NCI-H2081 (cell line): ENCODE measurements around the gene RNU1-3.
A peak's percentile ranks its signal among the peaks of the same experiment; 100 is the strongest.
"Not testable (repeated sequence)": the region's sequence is repeated elsewhere in the genome, so short reads cannot be mapped to it uniquely, and the experiment has no call there.

Source experiments
- DNase-seq, 2 experiments: peaks; one replicate each; lab custom pipeline; 2025; lab: John Stamatoyannopoulos, UW

The RNU1-3 gene

DNA sequence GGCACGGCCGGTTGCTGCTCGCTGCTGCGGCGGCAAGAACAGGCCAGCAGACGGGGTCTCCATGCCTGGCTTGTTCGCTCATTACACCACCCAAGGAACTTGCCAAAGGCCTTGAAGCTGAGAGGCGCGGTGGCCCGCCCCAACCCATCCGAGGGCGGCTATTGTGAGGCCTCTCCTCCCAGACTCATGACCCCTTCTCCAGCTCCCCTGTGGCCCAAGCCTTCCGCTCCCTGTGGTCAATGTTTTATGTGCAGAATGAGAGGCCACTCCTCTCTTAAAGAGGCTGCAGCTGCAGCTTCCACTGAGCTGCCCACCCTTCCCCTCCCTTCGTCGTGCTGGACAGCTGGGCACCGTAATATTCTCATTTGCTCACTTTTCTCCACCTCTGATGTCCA is 27.6 kb upstream of the RNU1-3 start:
- not testable (repeated sequence) for DNase-seq

DNA sequence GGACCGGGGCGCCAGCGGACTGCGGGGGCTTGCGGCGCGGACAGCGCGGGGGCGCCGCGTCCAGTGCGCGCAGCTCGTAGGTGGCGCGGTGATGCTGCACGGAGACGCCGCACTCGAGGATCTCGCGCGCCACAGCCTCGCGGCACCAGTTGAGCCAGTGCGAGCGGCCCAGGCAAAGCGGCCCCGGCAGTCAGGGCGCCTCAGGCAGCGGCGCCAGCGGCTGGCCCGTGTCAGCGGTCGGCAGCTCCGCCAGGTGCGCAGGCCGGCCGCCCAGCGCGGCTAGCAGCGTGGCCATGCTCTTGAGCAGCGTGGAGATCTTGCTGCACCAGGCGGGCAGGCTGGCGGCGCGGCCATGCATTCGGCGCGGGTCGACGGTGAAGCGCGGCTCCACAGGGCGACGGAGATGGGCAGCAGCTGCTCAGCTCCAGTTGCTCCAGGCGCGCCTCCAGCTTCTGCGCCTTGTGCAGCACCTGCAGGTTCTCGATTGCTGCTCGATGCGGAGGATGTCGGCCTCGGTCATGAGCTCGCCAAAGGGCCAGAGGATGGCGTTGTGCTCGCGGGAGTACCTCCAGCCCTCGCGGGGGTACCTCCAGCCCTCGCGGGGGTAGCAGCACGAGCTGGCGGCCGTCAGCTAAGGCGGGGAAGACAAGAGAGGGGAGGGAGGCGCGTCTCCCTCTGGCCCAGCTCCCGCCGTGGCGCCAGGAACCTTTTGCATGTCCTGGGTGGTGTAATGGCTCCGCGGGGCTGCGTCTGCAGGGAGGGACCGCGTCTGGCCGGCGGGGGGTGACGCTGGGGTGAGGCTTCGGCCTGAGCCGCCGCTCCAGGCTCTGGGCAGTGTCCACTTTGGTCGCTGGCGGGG is 26.9 kb upstream of the RNU1-3 start:
- DNase-seq: not testable (repeated sequence)

DNA sequence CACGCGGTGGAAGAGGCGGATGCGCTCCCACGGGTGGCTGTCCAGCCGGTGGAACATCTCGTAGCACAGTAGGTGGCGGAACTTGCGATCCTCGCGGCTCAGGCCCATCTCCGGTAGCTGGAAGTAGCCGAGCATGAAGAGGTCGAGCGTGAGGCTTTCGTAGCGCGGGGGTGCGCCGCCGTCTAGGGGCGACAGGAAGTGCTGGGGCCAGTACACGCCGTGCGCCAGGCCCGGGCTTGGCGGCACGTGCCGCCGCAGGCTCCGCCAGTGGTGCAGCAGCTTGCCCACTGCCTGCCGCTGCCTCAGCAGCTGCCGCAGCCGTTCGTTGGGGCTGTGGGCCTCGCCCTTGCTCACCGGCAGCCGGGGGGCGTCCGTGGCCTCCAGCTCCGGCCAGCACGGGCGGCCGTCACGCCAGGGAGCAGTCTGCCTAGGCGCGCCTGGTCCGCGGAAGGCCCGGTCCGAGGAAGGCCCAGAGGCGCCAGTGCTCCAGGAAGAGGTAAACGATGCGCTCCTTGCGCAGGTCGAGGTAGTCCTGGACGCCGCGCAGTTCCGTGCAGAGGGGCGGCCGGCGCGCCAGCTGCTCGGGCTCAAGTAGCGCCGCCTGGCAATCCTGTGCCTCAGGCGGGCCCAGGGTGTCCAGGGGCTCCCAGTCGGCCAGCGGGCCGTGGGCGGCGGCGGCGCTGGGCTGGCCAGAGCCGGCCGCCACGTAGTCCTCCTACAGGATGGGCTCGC is 26.1 kb upstream of the RNU1-3 start:
- DNase-seq: not testable (repeated sequence)

DNA sequence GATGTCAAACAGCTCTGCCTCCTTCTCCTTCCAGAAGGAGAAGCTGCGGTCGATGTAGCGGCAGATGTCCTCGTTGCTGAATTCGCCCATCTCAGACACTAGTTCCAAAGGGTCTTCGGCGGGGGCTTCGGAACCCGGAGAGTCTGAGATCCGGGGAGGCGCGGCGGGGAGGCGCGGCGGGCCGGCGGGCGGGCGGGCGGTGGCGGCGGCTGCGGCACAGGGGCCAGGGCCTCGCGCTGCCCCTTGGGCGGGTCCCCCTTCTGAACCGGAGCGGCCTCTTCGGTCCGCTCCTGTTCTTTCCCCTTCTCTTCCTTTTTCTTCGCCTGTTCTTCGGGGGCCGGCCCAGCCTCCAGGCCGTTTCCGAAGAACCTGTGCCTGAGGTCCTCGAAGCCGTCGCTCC is 25.5 kb upstream of the RNU1-3 start:
- DNase-seq: not testable (repeated sequence)

DNA sequence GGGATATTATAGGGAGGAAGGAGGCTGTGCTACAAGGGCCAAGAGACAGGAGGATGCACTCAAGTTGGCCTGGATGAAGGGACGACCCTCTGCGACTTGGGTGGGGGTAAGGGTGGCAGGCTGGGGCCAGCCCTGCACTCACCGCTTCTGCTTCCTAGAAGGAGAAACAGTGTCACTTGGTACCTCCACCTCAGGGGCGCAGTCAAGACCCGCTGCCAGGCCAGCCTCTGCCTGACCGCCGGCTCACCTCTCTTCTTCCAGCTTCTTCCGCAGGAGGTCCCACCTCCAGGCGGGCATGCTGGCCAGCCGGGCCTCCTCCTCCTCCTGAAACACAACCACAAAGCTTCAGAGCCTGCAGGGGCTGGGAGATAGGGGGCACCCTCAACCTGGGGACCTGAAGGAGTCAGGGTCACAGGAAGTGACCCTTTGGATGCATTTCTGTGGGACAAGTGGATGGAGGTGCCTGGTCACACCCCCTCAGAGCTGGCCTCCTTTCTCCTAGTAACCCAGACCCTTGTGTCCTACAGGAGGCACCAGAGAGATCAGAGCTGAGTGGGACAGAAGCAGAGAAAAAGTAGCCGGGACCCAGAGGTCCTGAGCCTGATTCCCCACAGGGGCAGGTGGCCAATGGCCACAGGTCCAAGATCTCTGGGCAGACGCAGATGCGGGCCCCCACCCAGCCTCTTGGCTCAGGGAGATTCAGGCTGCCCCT is 24.4 kb upstream of the RNU1-3 start:
- not testable (repeated sequence) for DNase-seq

DNA sequence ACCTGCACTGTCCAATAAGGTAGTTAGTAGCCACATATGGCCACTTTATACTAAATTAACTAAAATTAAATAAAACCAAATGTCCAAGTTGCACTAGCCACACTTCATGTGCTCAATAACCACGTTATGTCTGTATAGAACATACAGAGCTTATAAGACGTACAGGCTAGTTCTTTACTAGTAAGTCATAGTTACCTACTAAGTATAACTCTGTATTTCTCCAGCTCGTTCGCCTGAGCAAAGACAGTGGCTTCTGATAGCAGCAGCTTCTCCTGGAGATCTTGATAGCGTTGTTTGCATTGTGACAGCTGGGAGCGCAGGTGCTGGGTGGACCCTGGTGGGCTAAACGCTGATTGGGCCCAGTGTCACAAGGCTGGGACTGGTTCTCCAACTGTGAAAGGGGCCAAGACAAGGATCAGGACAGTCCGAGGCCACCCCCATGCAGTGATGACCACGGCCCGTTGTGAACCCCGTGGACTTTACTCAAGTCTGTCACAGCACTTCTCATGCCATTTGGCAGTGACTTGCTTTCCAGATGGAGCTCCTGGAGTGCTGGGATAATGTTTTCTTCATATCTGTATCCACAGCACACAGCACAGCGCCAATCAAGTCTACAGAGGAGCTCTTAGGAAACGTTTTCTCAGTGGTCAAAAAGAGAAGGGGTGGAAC is 20.5 kb upstream of the RNU1-3 start:
- not testable (repeated sequence) for DNase-seq

DNA sequence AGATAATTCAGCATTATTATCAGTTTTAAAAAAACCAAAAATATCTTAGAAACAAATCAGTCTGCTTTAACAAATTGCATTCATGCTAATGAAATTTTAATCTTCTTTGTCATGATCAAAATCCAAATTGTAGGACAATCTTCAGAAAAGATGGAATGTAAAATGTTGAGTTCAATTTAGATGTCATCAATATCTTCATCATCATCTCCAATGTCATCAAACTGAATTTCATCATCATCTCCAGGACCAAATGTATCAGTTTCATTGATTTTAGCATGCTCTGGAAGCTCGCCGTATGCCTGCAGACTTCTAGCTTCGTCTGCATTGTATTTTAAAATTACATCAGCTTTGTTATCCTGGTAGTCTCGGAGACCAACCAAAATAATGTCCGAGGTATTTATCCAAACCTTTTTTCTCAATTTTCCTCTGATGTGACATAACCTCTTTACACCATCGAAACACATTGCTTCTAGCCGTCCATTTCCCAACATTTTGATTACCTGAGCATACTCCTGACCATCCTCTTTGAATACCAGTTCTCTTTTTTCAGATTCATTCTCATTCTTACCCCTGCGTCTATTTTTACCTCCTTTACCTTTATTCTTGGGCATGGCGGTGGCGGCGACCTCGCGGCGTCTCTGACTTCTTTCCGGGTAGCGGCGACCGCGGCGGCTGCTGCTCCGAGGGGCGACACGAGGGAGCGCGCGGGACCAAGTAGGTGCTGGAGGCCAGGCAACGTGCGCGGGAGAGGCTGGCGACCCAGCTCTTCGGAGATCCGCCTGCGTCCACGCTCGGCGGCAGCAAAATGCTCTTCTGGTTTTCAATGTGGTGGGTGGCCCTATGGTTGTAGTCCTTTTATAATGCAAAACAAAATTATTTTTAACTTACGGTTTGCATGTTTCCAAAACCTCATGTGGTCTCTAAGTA is 19.0 kb upstream of the RNU1-3 start:
- not testable (repeated sequence) for DNase-seq

DNA sequence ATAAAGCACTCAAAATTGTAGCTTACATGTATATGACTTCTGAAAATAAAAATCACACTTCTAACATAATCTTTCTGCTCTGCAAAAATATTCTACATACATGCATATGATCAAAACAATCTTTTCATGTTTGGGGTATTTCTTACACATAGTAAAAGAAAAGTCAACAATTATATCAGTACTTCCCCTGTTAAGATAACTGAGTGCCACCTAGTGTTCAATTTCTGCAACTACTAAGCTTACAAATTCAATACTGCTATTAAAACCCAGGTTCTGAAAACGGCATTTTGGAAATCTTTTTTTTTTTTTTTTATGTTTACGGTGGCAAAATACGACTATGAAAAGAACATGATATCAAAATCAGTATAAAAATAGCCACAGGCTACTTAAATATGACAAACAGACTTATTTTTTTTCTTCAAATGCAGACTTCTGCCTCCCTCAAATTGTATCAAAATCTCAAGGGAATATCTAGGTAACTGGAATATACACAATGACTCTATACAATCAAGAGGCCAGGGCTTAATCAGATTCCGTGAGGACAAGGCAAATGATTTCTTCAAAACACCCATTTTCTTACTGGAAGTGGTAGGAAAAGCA is 18.1 kb upstream of the RNU1-3 start:
- not testable (repeated sequence) for DNase-seq

DNA sequence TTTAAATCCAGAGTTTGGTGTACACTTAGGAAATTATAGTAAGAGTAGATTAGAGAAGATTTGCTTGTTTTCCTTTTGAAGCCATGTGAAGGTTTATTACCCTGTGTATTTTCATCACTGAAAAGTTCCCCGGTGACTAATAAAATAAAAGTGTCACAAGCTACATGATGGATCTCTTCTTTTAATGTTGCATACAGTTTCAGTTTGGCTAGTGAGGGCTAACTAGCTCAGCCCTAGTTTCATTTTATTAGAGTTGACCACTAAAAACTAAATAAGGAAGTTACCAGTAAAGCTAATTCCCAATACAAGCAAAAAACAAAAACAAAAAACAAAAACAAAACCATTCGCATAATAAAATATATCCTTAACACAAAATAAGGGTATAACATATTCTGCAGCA is 17.4 kb upstream of the RNU1-3 start:
- DNase-seq: not testable (repeated sequence)

DNA sequence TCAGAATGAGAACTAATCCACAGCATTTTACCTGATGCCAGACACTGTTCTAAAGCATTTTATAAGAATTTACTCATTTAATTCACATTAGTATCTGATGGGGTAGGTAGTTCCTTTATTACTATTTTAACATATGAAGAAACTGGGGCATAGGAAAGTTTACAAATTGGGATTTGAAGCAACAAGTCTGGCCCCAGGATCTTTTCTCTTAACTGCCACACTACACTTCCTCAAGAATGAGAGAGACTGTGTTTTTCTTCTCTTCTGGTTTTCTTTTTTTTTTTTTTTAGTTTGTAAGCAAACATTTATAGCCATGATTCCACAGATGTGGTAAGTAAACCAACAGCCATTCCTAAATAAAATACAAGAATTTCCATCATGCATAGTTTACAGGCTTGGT is 16.1 kb upstream of the RNU1-3 start:
- not testable (repeated sequence) for DNase-seq

DNA sequence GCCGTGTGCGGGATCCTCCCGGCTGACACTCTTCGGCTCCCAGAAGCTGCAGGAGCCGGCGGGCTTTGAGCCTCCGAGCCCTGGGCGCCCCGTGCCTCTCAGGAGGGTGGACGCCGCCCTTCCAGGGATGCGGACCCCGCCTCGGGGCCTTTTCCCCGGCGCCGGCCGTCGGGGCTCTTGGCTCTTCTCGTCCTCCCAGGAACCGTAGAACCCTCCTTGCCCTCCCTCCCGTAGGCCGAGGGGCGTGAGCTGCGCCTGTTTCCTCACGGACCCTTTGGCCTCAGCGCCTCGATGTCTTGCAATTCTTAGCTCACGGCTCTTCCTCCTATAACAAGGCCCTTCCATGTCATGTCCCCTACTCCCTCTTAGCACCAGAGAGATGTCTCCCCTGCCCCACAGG is 13.6 kb upstream of the RNU1-3 start:
- not testable (repeated sequence) for DNase-seq

DNA sequence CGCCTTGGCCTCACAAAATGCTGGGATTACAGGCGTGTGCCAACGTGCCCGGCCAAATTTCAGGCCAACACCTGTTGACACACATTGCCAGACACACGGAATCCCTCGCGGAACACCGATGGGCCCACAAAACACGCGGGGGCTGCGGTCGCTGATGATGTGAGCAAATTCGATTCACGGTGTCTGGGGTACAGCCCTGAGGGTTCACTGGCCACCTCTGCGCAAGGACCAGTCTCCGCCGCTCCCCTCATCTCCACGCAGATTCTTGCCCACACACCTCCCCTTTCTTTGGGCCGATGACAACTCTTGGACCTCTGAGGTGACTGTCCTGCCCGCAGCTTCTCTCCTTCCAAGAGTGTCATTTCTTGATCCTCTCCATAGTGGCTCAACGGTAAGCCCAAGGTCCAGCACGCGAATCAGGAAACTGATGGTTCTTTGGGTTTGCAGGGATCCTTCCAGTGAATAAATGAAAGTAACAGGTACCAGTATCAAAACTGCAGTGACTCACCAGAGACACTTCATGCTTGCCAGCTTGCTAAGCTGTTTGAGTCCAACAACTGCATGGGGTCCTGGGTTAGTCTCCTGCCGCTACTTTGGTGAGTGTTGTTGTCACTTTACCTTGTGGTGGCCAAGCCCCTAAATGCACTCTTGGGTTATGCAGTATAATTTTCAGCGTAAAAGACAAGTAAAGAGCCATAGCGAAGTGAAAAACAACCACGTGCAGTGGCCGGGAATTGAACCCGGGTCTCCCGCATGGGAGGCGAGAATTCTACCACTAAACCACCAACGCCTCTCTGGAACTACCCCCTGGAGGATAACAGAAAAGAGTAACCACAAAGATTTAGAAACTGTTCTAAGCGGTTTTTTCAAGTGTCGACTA is 11.0 kb upstream of the RNU1-3 start:
- peak in 1 of 2 experiments; percentile 11 for DNase-seq

DNA sequence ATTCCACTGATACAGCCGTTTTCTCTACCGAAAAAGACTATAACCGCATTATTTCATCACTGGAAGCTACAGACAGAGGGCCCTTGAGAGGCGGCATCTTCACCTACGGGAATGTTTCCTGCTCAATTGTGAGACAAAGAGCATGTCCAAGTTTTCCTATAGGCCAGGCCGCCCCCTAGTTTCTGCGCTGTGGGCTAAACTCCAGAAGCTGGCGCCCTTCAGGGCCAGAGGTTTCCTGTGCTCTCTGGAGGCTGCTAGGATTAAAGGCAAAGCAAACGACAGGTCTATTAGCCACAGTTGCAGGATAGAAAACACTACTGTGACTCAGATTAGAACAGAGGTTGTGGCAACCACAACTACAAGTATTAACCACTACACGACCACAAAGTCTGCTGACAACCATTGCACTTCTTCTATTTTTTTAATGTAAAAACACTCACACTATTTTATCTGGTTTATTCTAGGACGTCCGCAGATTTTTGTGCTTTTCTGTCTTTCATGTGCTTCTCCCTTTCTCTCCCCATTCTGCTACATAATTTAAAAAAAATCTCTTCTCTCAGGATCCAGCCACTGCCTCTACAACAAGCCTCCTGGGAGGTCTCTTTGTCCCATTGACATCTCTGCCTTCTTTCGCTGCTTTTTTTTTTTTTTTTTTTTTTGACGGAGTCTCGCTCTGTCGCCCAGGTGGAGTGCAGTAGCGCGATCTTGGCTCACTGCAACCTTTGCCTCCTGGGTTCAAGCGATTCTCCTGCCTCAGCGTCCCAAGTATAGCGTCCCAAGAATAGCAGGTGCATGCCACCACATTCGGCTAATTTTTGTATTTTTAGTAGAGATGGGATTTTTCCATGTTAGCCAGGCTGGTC is 10.1 kb upstream of the RNU1-3 start:
- DNase-seq: not testable (repeated sequence)

DNA sequence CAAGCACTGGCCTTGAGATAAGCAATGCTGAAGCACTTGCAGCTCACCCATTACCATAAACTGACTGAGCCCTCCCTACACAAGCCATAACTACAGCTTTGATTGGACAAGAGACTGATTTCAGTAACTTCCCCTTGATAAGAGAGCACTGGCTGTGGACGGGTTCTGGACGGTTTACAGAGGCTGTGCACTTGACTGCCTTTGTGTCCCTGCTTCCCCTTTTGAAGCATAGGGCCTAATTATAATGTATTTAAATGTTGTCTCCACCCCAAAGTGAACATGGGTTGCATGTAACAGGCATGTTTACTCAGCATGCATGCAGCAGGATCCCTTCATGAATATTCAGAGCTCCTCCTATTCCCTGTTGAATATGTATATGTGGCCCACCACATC is 8.4 kb upstream of the RNU1-3 start:
- DNase-seq: not testable (repeated sequence)

DNA sequence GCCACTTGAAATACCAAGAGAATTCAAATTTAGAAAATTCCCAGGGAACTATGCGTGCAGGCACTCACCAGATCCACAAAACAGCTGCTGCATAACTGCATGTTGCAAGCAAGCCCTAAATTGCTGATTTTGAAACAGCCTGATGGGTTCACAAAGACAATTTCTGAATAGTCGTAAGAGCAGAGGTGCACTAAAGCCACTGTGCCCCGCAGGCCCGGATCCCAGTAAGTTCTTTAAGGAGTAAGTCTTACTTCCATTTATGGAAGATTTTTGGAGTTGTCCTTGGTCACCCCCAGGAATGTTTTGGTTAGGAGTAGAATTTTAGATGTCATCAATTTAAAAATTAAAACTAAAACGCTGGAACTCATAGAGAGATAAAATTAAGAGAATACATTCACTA is 7.2 kb upstream of the RNU1-3 start:
- not testable (repeated sequence) for DNase-seq

DNA sequence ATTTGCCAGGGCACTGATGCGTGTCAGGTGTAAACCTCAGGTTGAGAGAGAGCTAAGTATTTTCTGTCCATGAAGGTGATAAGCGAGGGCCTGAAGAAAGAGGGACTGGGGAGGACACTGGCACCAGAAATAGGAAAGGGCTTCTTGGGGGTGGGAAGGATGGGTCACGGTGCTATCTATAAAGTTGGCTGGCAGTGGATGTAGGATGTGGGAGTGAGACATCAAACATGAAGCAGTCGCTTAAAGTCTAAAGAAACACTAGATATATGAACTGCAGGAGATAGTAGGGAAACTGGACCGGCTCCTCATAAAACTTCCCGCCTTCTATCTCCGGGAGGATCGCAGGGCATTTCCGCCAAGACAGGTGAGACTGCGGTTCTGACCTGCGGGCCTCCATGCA is 912 bp downstream of the RNU1-3 start:
- not testable (repeated sequence) for DNase-seq

DNA sequence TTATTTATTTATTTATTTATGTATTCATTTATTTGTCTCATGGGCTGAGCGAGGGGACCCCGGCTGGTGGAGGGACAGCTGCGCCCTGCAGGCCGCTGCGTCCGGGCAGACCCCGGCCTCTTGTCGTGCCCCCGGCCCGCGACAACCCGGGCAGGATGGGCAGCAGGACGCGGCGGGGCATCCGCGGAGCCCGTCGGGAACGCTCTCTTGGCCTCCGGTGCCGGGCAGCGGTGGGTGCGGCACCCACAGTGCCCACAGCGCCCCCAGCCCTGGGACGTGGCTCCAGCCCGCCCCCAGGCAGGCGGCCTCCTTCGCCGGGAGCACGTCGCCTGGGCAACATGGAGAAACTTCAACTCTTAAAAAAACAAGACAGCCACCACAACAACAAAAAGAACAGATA is 8.5 kb downstream of the RNU1-3 start:
- not testable (repeated sequence) for DNase-seq

DNA sequence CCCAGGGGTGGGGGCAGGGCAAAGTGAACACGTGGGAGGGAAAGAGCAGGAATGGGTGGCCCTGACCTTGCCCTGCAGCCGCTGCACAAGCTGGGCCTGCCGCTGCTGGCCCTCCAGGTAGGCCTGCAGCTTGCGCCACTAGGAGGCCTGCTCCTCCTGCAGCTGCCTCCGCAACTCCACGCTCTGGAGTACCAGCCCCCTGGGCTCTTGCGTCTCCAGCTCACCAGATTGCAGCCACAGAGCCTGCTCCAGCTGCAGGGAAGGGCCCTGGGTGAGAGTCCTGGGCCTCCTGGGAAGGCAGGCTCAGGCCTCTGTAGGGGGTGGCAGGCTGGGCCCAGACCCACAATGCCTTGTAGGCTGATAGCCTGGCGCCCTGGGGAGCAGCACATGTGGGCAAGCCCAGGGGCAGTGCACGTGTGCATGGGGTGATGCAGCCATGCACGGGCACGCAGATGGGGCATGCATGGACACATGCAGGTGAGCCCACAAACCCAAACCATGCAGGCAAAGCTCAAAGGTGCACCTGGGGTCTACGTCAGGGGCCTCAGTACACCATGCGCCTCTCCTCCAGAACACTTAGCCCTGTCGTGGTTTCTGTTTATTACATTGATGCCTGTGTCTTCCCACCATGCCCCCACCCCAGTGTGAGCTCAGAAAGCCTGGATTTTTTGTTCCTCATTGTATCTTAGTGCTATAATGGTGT is 9.6 kb downstream of the RNU1-3 start:
- not testable (repeated sequence) for DNase-seq
